K562 (cell line): Measurements from ENCODE around the gene PRL. TPM values are rescaled to one million over a fixed set of nuclear protein-coding genes. Genes with fewer than 3 reads are reported as not detected.

ENCODE experiments used
- ATAC-seq: fragments of 200-7000 bp; cut with Tn5 transposase; 3 replicates; pipeline ENCODE4 v1.9.1; 2020; ENCODE audit warnings: moderate library complexity
- BruUV-seq: library from RNA; stranded (reverse); fragments of 400-500 nt; replicated peaks from 2 replicates; lab custom pipeline; 2021; lab: Mats Ljungman, UMichigan
- CTCF ChIA-PET: fragments of 300-600 bp; formaldehyde crosslinking; extraction: SDS; loops from one replicate; lab custom pipeline; 2021; ENCODE audit warnings: low intra/inter-chr PET ratio; lab: Yijun Ruan, JAX
- POLR2A ChIA-PET: fragments of 300-600, 350-650 bp; sonication (Branson Sonifier 250); formaldehyde crosslinking; extraction: SDS; loops from one replicate; lab custom pipeline; 2021; ENCODE audit warnings: antibody characterized with exemption, inconsistent platforms; lab: Yijun Ruan, JAX
- DNase-seq, 4 experiments: peaks; one replicate each; pipeline versions ENCODE4 v3.0.0 to v3.0.0-alpha.2; 2011 to 2018; ENCODE audit warnings: low spot score in 3 of 4, mixed read lengths in 3 of 4; ENCODE audit errors: extremely low read depth in 1 of 4
- FAIRE-seq: peaks from 2 replicates; lab custom pipeline; 2011; peaks lifted over from hg19 to GRCh38; lab: Jason Lieb, UNC
- H2AFZ ChIP-seq: 2 replicates; pipeline ENCODE4 v1.6.0; 2011; ENCODE audit warnings: low read depth, low read length, control low read depth, inconsistent platforms
- H3K27ac ChIP-seq: fragments of 200-600 bp; 3 replicates; pipeline ENCODE4 v1.8.0; 2011; ENCODE audit warnings: low read depth, mild to moderate bottlenecking, control low read depth, inconsistent platforms, low read length, moderate library complexity, mixed read lengths; ENCODE audit errors: extremely low read depth
- H3K27me3 ChIP-seq, 2 experiments: fragments of 300-600 bp in 1 of 2; 2 replicates in 1 of 2; 3 replicates in 1 of 2; pipeline versions ENCODE4 v1.6.0 to v1.8.0; 2011; ENCODE audit warnings: inconsistent platforms in 2 of 2, low read length in 2 of 2, mild to moderate bottlenecking in 1 of 2, mixed read lengths in 1 of 2, moderate library complexity in 1 of 2; ENCODE audit not compliant: control insufficient read depth in 2 of 2, insufficient read depth in 2 of 2
- H3K36me3 ChIP-seq: fragments of 300-600 bp; 3 replicates; pipeline ENCODE4 v1.8.0; 2011; ENCODE audit warnings: mild to moderate bottlenecking, low read length, inconsistent platforms; ENCODE audit not compliant: control insufficient read depth, insufficient read depth
- H3K4me1 ChIP-seq, 2 experiments: fragments of 200-600 bp in 1 of 2; replicated peaks in 1 of 2; 2 replicates in 1 of 2; 3 replicates in 1 of 2; pipeline versions ENCODE4 v1.5.1 to v1.8.0; 2011; ENCODE audit warnings: inconsistent platforms in 2 of 2, low read length in 2 of 2, mild to moderate bottlenecking in 1 of 2, mixed read lengths in 1 of 2, moderate library complexity in 1 of 2; ENCODE audit not compliant: control insufficient read depth in 2 of 2, insufficient read depth in 2 of 2
- H3K4me2 ChIP-seq: 2 replicates; pipeline ENCODE4 v1.6.1; 2011; ENCODE audit warnings: low read length, control low read depth, inconsistent platforms, mixed read lengths; ENCODE audit not compliant: insufficient read depth
- H3K4me3 ChIP-seq: fragments of 200-600 bp; sonication (generic), shearing (Covaris generic); 2 replicates; pipeline ENCODE4 v1.5.1; 2016; ENCODE audit warnings: control low read depth, inconsistent platforms
- H3K79me2 ChIP-seq: fragments of 200-600 bp; 3 replicates; pipeline ENCODE4 v1.8.0; 2011; ENCODE audit warnings: low read length, inconsistent platforms; ENCODE audit not compliant: control insufficient read depth, insufficient read depth
- H3K9ac ChIP-seq, 2 experiments: 2 replicates each; pipeline versions ENCODE4 v1.6.0 to v1.6.1; 2011; ENCODE audit warnings: low read depth in 2 of 2, low read length in 2 of 2, control low read depth in 1 of 2, inconsistent platforms in 1 of 2, mild to moderate bottlenecking in 1 of 2, mixed read lengths in 1 of 2; ENCODE audit not compliant: insufficient read depth in 1 of 2
- H3K9me1 ChIP-seq: one replicate; pipeline ENCODE4 v1.6.0; 2011; ENCODE audit warnings: inconsistent platforms, mild to moderate bottlenecking, low read length, moderate library complexity; ENCODE audit not compliant: control insufficient read depth, insufficient read depth
- H3K9me3 ChIP-seq: replicated peaks from 2 replicates; pipeline ENCODE4 v1.5.1; 2011; ENCODE audit warnings: low read depth, low read length, inconsistent platforms; ENCODE audit not compliant: control insufficient read depth, insufficient read depth
- H4K20me1 ChIP-seq: replicated peaks from 2 replicates; pipeline ENCODE4 v1.6.1; 2011; ENCODE audit warnings: low read length, inconsistent platforms, mixed read lengths; ENCODE audit not compliant: control insufficient read depth, insufficient read depth
- IFI16 ChIP-seq: fragments of 250-450 bp; sonication (Bioruptor Pico); IDR thresholded peaks from 2 replicates; pipeline ENCODE4 v2.1.2; 2022; ENCODE audit warnings: mild to moderate bottlenecking, inconsistent platforms
- WGBS: fragments of 100-300 bp; shearing (Covaris generic); methylation state at CpG from one replicate; pipeline ENCODE4 v1.1.6; 2016; ENCODE audit warnings: low coverage, mixed read lengths; ENCODE audit not compliant: insufficient coverage; ENCODE audit errors: missing lambda C conversion rate; 5-methylcytosine and 5-hydroxymethylcytosine counted together
- in situ Hi-C: fragments of 300-500 bp; cut with MboI; formaldehyde crosslinking; loops from 4 replicates; pipeline ENCODE4 v1.15.0; 2018; ENCODE audit warnings: inconsistent platforms, mixed read lengths
- intact Hi-C: fragments of 100-400 bp; cut with micrococcal nuclease; formaldehyde crosslinking; loops from 2 replicates; pipeline ENCODE4 v1.14.2; 2022
- polyA plus RNA-seq, 8 experiments: library from polyadenylated mRNA; depleted of rRNA in 4 of 8; stranded (reverse) in 5 of 8; unstranded in 3 of 8; fragments of >200 nt; fragmentation: Nextera tagmentation in 2 of 8; fragmentation: Illumina TruSeq in 1 of 8; extraction: Ambion mirVana in 2 of 8; extraction: Trizol in 1 of 8; gene quantifications; 2 replicates each; pipeline versions ENCODE4 v1.2.1 to v1.2.3, GENCODE V29; 2011 to 2014; ENCODE audit warnings: inconsistent platforms in 1 of 8, missing spikeins in 1 of 8
- total RNA-seq, 7 experiments: library from RNA; depleted of rRNA in 6 of 7; stranded (reverse); fragments of >200 nt in 6 of 7; fragmentation: Illumina TruSeq in 2 of 7; extraction: Trizol in 2 of 7; gene quantifications; 2 replicates each; pipeline versions ENCODE4 v1.2.1 to v1.2.3, GENCODE V29; 2011 to 2021; ENCODE audit warnings: low replicate concordance in 1 of 7
- TF ChIP-seq, protein P1 (sequence below): fragments of 250-450 bp; sonication (Bioruptor Pico); IDR thresholded peaks from 2 replicates; pipeline ENCODE4 v1.5.1; 2021; ENCODE audit warnings: mild to moderate bottlenecking
- TF ChIP-seq, protein P2 (sequence below): sonication (generic); formaldehyde crosslinking; IDR thresholded peaks from 2 replicates; pipeline ENCODE4 v1.8.0; 2022; ENCODE audit warnings: mild to moderate bottlenecking, missing genetic modification reagents

The PRL gene
- total and polyA plus RNA-seq, 9 of the 15 experiments (the other 6 are each of a cell fraction or from before 2014, with no cell fraction given) = not detected

DNA sequence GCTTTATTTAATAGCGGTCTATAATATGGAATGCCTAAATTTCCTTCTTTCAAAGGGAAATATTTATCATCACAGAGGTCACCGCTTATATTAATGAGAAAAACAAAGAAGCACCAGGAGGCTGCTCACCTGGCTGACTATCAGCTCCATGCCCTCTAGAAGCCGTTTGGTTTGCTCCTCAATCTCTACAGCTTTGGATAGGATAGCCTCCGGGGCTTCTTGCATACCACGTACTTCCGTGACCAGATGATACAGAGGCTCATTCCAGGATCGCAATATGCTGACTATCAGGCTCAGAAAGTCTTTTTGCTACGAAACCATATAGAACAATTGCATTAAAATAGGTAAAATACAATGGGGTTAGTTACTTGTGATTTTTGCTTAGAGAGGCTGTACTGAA lies 6.8 kb downstream of the PRL start:
- ATAC-seq (no peak), FAIRE-seq (no peak), DNase-seq (no peak)
- no peak overlapping the region for H3K27ac ChIP-seq
- no peaks in the 10 kb centered on the region for H3K9me1 ChIP-seq
- TF ChIP-seq, protein P1, sequence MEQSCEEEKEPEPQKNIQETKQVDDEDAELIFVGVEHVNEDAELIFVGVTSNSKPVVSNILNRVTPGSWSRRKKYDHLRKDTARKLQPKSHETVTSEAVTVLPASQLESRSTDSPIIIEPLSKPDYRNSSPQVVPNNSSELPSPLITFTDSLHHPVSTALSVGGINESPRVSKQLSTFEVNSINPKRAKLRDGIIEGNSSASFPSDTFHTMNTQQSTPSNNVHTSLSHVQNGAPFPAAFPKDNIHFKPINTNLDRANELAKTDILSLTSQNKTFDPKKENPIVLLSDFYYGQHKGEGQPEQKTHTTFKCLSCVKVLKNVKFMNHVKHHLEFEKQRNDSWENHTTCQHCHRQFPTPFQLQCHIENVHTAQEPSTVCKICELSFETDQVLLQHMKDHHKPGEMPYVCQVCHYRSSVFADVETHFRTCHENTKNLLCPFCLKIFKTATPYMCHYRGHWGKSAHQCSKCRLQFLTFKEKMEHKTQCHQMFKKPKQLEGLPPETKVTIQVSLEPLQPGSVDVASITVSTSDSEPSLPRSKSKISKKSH (CRISPR knock-in tag) = no peak
- TF ChIP-seq, protein P2, sequence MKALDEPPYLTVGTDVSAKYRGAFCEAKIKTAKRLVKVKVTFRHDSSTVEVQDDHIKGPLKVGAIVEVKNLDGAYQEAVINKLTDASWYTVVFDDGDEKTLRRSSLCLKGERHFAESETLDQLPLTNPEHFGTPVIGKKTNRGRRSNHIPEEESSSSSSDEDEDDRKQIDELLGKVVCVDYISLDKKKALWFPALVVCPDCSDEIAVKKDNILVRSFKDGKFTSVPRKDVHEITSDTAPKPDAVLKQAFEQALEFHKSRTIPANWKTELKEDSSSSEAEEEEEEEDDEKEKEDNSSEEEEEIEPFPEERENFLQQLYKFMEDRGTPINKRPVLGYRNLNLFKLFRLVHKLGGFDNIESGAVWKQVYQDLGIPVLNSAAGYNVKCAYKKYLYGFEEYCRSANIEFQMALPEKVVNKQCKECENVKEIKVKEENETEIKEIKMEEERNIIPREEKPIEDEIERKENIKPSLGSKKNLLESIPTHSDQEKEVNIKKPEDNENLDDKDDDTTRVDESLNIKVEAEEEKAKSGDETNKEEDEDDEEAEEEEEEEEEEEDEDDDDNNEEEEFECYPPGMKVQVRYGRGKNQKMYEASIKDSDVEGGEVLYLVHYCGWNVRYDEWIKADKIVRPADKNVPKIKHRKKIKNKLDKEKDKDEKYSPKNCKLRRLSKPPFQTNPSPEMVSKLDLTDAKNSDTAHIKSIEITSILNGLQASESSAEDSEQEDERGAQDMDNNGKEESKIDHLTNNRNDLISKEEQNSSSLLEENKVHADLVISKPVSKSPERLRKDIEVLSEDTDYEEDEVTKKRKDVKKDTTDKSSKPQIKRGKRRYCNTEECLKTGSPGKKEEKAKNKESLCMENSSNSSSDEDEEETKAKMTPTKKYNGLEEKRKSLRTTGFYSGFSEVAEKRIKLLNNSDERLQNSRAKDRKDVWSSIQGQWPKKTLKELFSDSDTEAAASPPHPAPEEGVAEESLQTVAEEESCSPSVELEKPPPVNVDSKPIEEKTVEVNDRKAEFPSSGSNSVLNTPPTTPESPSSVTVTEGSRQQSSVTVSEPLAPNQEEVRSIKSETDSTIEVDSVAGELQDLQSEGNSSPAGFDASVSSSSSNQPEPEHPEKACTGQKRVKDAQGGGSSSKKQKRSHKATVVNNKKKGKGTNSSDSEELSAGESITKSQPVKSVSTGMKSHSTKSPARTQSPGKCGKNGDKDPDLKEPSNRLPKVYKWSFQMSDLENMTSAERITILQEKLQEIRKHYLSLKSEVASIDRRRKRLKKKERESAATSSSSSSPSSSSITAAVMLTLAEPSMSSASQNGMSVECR (CRISPR knock-in tag) = no peak
- no peak for TF ChIP-seq IFI16 (CRISPR knock-in tag)
- H4K20me1 ChIP-seq = no peaks in the 10 kb centered on the region
- H3K9ac ChIP-seq = no peak overlapping the region
- no peaks in the 10 kb centered on the region for H3K4me1 ChIP-seq
- no peak overlapping the region for H3K4me2 ChIP-seq
- no peak overlapping the region for H3K4me3 ChIP-seq
- H3K27me3 ChIP-seq = no peaks in the 10 kb centered on the region
- intact Hi-C loops (no loop called here), in situ Hi-C loops (no loop called here)
- 1% methylated on average over 8 of the region's 8 CpGs for WGBS
- POLR2A ChIA-PET = no interaction called here
- H3K79me2 ChIP-seq = no peaks in the 10 kb centered on the region
- CTCF ChIA-PET = no interaction called here
- H3K36me3 ChIP-seq = no peaks in the 10 kb centered on the region
- no TSS peak for BruUV-seq
- H3K9me3 ChIP-seq = no peaks in the 10 kb centered on the region
- no peak overlapping the region for H2AFZ ChIP-seq
